Upper lobe of left lung (tissue), 6 donors: Measurements from ENCODE around the gene ATP13A1. TPM values are rescaled to one million over a fixed set of nuclear protein-coding genes. Genes with fewer than 3 reads are reported as not detected.
A peak's percentile ranks its signal among the peaks of the same experiment; 100 is the strongest.

Source experiments
- ATAC-seq, 2 donors: fragments of 200-7000 bp; cut with Tn5 transposase; one replicate each; pipeline ENCODE4 v1.9.1; 2022; ENCODE audit warnings: mild to moderate bottlenecking in 2 of 2, moderate library complexity in 2 of 2; ENCODE audit not compliant: low FRiP score in 2 of 2
- DNase-seq, 2 donors: peaks; one replicate each; pipeline ENCODE4 v3.0.0-alpha.2; 2019 to 2020
- H3K27ac ChIP-seq, 4 donors: fragments of 200-600 bp; sonication (generic); one replicate each; pipeline ENCODE4 v1.5.1; 2016 to 2019
- H3K27me3 ChIP-seq, 4 donors: fragments of 200-600 bp; sonication (generic); one replicate each; pipeline ENCODE4 v1.5.1; 2017 to 2019
- H3K36me3 ChIP-seq, 4 donors: fragments of 200-600 bp; sonication (generic); one replicate each; pipeline ENCODE4 v1.5.1; 2016 to 2019
- H3K4me1 ChIP-seq, 4 donors: fragments of 200-600 bp; sonication (generic); one replicate each; pipeline ENCODE4 v1.5.1; 2018 to 2019
- H3K4me3 ChIP-seq, 4 donors: fragments of 200-600 bp; sonication (generic); one replicate each; pipeline ENCODE4 v1.5.1; 2017 to 2019; ENCODE audit warnings: mild to moderate bottlenecking in 2 of 4, moderate library complexity in 1 of 4
- H3K9me3 ChIP-seq, 4 donors: fragments of 200-600 bp; sonication (generic); one replicate each; pipeline ENCODE4 v1.5.1; 2018 to 2019
- CTCF ChIP-seq, 6 experiments: fragments of 450-650 bp in 4 of 6; fragments of 200-600 bp in 2 of 6; sonication (generic) in 2 of 6; IDR thresholded peaks; one replicate each; pipeline ENCODE4 v1.5.1; 2016 to 2019; ENCODE audit warnings: antibody characterized with exemption in 6 of 6
- EP300 ChIP-seq, 4 donors: sonication (generic); formaldehyde crosslinking; IDR thresholded peaks; one replicate each; pipeline ENCODE4 v1.5.1; 2017; ENCODE audit warnings: antibody characterized with exemption in 4 of 4, control low read depth in 2 of 4
- POLR2A ChIP-seq, 4 donors: fragments of 450-650 bp; IDR thresholded peaks; one replicate each; pipeline ENCODE4 v1.5.1; 2016 to 2017; ENCODE audit warnings: antibody characterized with exemption in 4 of 4, mild to moderate bottlenecking in 2 of 4
- POLR2AphosphoS5 ChIP-seq, 2 donors: sonication (generic); formaldehyde crosslinking; IDR thresholded peaks; one replicate each; pipeline ENCODE4 v1.5.1; 2017; ENCODE audit warnings: antibody characterized with exemption in 2 of 2
- WGBS, 2 donors: methylation state at CpG; one replicate each; pipeline ENCODE4 v1.1.5; 2017 to 2018; 5-methylcytosine and 5-hydroxymethylcytosine counted together
- total RNA-seq, 6 donors: library from RNA; depleted of rRNA in 4 of 6; stranded (reverse); fragments of >200 nt in 4 of 6; gene quantifications; one replicate each; pipeline versions ENCODE4 v1.1.0 to v1.2.1, GENCODE V29; 2016 to 2021
- donor health status: DM: no; HTN: no; CAD: no; lungs with moderate emphysema.
- donor health status: DM: no; HTN: yes; CAD: no; lungs with severe emphysema.

Gene ATP13A1
- total RNA-seq, 6 donors from 2014 or later = 58.6 to 256 (median 97.4) TPM

- ATAC-seq (peak in 1 of 2 donors; percentile 2), DNase-seq (peak in 1 of 2 donors; percentile 40)
- TF ChIP-seq CTCF (IDR thresholded peaks at IDR 0.05) = no peak
- TF ChIP-seq POLR2A (IDR thresholded peaks at IDR 0.05) = no peak
- no peak for TF ChIP-seq POLR2AphosphoS5 (IDR thresholded peaks at IDR 0.05)
- TF ChIP-seq EP300 (IDR thresholded peaks at IDR 0.05) = no peak
- 18 to 50% methylated on average over 7 to 16 of the region's 16 CpGs for WGBS, 2 donors
- H3K4me3 ChIP-seq = peak overlapping the region; percentile 79 to 99 (median 90)
- peak overlapping the region; percentile 83 to 93 (median 91) for H3K27ac ChIP-seq
- H3K36me3 ChIP-seq = peaks cover 21 to 58% (median 41%) of the 10 kb centered on the region in 4 donors
- no peaks in the 10 kb centered on the region for H3K9me3 ChIP-seq
- peaks cover 8 to 24% (median 11%) of the 10 kb centered on the region in 4 donors for H3K4me1 ChIP-seq
- H3K27me3 ChIP-seq = no peaks in the 10 kb centered on the region
These were observed 20.8 kb downstream of the ATP13A1 start for GRCh38 chr19:19642506-19643157.

GRCh38 chr19:19637523-19638251 is 25.8 kb downstream of the ATP13A1 start:
- TF ChIP-seq POLR2A (IDR thresholded peaks at IDR 0.05) = no peak
- TF ChIP-seq POLR2AphosphoS5 (IDR thresholded peaks at IDR 0.05) = no peak
- no peak for TF ChIP-seq CTCF (IDR thresholded peaks at IDR 0.05)
- no peak for TF ChIP-seq EP300 (IDR thresholded peaks at IDR 0.05)
- DNase-seq = peak in 1 of 2 donors; percentile 80
- WGBS, 2 donors = 86 to 95% methylated on average over 20 to 46 of the region's 53 CpGs
- Histone ChIP-seq H3K4me1 (peaks cover under 1 to 11% (median 8%) of the 10 kb centered on the region in 4 donors), H3K36me3 (peaks cover 5 to 79% (median 50%) of the 10 kb centered on the region in 4 donors), H3K9me3 (no peaks in the 10 kb centered on the region), H3K4me3 (peak overlapping the region in 2 of 4 donors; percentile 17 to 29), H3K27ac (no peak overlapping the region), H3K27me3 (no peaks in the 10 kb centered on the region)
- ATAC-seq = peak in 1 of 2 donors; percentile 13

GRCh38 chr19:19637186-19637522 is 26.3 kb downstream of the ATP13A1 start:
- peak in 1 of 2 donors; percentile 85 for DNase-seq
- WGBS, 2 donors = 88 to 100% methylated on average over 4 to 27 of the region's 27 CpGs
- peaks cover 5 to 84% (median 56%) of the 10 kb centered on the region in 4 donors for H3K36me3 ChIP-seq

GRCh38 chr19:19636573-19637185 is 26.8 kb downstream of the ATP13A1 start:
- ATAC-seq (no peak), DNase-seq (no peak)
- TF ChIP-seq CTCF (IDR thresholded peaks at IDR 0.05) = no peak
- no peak for TF ChIP-seq POLR2AphosphoS5 (IDR thresholded peaks at IDR 0.05)
- TF ChIP-seq POLR2A (IDR thresholded peaks at IDR 0.05) = no peak
- no peak for TF ChIP-seq EP300 (IDR thresholded peaks at IDR 0.05)
- Histone ChIP-seq H3K36me3 (peaks cover 5 to 83% (median 59%) of the 10 kb centered on the region in 4 donors), H3K4me3 (no peak overlapping the region), H3K9me3 (no peaks in the 10 kb centered on the region), H3K27ac (no peak overlapping the region), H3K27me3 (no peaks in the 10 kb centered on the region), H3K4me1 (peaks cover 0 to under 1% (median 0%) of the 10 kb centered on the region in 4 donors)
- WGBS, 2 donors = 95 to 98% methylated on average over 6 to 9 of the region's 9 CpGs

More at GRCh38 chr19:19637186-19637522, 26.3 kb downstream of the ATP13A1 start:
- Histone ChIP-seq H3K9me3 (no peaks in the 10 kb centered on the region), H3K4me3 (peak overlapping the region in 2 of 4 donors; percentile 17 to 29), H3K27ac (no peak overlapping the region), H3K4me1 (peaks cover 0 to 6% (median 3%) of the 10 kb centered on the region in 4 donors), H3K27me3 (no peaks in the 10 kb centered on the region)
- ATAC-seq = no peak
- TF ChIP-seq EP300 (IDR thresholded peaks at IDR 0.05) (no peak), CTCF (IDR thresholded peaks at IDR 0.05) (no peak), POLR2A (IDR thresholded peaks at IDR 0.05) (no peak), POLR2AphosphoS5 (IDR thresholded peaks at IDR 0.05) (no peak)
